Rectal smooth muscle tissue (tissue), 1 donor: ENCODE measurements around the gene LIPA.
A peak's percentile ranks its signal among the peaks of the same experiment; 100 is the strongest.
"Not testable (repeated sequence)": the region's sequence is repeated elsewhere in the genome, so short reads cannot be mapped to it uniquely, and the experiment has no call there.

ENCODE experiments used
- H3K27ac ChIP-seq: one replicate; pipeline ENCODE4 v1.7.0; 2013; ENCODE audit warnings: low read depth, low read length, inconsistent platforms
- H3K27me3 ChIP-seq: one replicate; pipeline ENCODE4 v1.7.0; 2013; ENCODE audit warnings: low read length; ENCODE audit not compliant: control insufficient read depth, insufficient read depth
- H3K36me3 ChIP-seq: one replicate; pipeline ENCODE4 v1.7.0; 2013; ENCODE audit warnings: low read length; ENCODE audit not compliant: control insufficient read depth, insufficient read depth
- H3K4me1 ChIP-seq: one replicate; pipeline ENCODE4 v1.7.0; 2013; ENCODE audit warnings: low read length; ENCODE audit not compliant: control insufficient read depth, insufficient read depth
- H3K4me3 ChIP-seq: one replicate; pipeline ENCODE4 v1.7.0; 2013; ENCODE audit warnings: low read length
- H3K9ac ChIP-seq: one replicate; pipeline ENCODE4 v1.7.0; 2013; ENCODE audit warnings: low read length

Gene LIPA

DNA sequence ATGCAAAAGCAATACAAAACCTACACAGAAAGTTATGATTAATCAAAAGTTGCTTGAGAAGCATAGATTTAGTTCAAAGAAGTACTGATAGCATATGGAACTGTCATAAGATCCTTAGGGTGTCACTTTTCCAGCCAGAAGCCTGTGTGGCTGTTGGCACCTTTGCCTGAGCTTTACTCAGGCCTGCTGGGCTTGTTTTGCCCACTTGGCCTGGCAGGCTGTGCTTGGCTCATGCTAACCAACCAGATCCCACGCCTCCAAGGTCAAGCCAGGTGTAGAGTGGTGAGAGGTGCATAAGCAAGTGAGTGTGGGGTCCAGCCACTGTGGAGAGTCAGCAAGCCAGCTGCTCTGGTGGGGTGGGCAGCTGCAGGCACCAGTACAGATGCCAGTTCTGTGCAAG lies 12.0 kb upstream of the LIPA start:
- H3K36me3 ChIP-seq: no peaks in the 10 kb centered on the region
- H3K9ac ChIP-seq: no peak overlapping the region
- H3K4me1 ChIP-seq: peaks cover 16% of the 10 kb centered on the region
- no peaks in the 10 kb centered on the region for H3K27me3 ChIP-seq
- H3K27ac ChIP-seq: no peak overlapping the region
- H3K4me3 ChIP-seq: no peak overlapping the region

DNA sequence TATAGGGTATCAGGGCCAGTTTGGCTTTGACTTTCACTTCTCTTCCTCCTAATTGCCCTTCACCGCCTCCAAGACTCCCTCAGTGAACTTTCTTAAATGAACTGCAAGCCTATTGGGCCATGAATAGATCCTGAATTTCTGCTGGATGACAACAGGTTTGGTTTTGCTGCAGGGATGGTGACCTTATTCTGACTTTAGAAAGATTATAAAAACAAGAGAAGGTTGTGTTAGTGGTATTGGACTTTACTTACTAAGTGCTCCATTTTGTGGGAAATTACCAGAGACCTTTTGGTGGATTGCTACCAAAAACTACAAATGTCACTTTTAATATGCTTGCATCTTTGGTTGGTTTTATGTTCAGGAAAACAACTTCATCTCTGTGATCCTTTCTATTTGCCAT lies 11.5 kb upstream of the LIPA start:
- Histone ChIP-seq H3K27ac (no peak overlapping the region), H3K4me1 (peaks cover 16% of the 10 kb centered on the region), H3K27me3 (no peaks in the 10 kb centered on the region), H3K36me3 (no peaks in the 10 kb centered on the region), H3K4me3 (no peak overlapping the region), H3K9ac (no peak overlapping the region)

DNA sequence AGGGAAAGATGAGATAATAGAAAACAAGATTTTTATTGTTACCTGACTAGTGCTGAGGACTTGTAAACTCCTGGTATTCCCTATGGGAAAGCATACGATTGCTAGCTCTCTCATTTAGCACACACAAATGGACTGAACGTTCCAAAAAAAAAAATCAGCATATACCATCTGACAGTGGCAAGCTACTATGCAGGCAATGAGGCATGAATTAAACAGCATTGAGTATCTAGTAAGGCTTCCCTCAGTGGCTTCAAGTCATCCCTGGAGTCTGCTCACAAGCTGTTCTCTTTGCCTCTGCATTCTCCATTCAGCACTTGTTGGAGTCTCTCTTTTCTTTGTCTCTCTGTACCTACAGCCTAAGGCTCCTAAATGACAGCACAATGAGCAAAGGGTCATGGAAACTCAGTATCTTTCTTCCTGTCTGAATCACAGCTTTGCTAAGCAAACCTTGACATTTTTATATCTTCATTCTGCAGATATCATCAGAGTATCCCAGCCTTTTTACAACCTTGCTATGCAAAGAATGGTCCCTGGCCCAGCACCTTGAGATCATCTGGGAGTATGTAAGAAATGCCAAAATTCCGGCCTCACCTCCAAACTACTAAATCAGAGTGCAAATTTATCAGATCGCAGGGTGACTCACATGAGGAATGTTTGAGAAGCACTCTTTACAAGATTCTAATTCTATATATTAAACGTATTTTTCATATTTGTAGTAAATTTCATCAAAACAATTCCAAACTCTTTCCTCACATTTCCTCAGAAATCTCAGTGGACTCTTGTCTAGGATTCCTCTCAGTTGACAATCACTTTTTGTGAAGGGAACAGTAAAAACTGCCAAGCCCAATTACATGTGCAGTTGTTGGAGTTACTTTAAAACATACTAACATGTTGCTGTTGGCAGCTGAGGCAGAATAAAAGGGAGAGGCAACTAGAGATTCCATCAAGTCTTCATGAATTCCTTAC lies 10.8 kb upstream of the LIPA start:
- Histone ChIP-seq H3K4me1 (peaks cover 16% of the 10 kb centered on the region), H3K36me3 (no peaks in the 10 kb centered on the region), H3K4me3 (no peak overlapping the region), H3K27ac (no peak overlapping the region), H3K27me3 (no peaks in the 10 kb centered on the region), H3K9ac (no peak overlapping the region)

DNA sequence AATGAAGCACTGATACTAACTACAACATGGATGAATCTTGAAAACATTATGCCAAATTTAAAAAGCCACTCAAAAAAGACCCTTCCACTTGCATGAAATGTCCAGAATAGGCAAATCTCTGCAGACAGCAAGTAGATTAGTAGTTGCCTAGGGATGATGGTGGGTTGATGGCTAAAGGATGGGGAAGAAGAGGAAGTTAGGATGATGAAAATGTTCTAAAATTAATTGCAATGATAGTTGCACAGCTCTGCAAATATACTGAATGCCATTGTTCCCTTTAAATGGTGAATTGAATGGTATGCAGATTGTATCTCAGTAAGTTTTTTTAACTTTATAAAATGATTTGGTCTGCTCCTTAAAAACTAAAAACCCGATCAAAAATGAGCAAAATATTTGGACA lies 7.3 kb upstream of the LIPA start:
- Histone ChIP-seq H3K27ac (no peak overlapping the region), H3K36me3 (no peaks in the 10 kb centered on the region), H3K9ac (no peak overlapping the region), H3K27me3 (no peaks in the 10 kb centered on the region), H3K4me1 (peaks cover 4% of the 10 kb centered on the region), H3K4me3 (no peak overlapping the region)

DNA sequence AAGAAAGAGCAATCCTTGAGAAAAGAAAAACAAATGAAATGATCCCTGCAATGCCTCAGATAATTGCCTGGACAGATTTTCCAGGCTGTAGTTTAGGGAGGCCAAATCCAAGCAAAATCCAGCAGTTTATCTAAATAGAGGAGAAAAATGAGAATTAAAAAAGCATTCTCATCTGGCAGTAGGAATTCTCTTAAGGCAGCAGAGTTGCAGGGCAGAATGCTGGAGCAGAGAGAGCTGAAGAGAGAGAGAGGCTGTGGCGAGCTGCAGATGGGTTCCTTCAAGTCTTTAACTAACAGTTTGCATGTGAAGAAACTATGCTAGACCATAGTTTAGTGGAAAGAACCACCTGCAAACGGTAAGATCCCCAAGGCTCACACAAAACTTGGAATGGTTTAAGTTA lies 6.0 kb upstream of the LIPA start:
- Histone ChIP-seq H3K4me1 (peaks cover 4% of the 10 kb centered on the region), H3K27ac (no peak overlapping the region)

DNA sequence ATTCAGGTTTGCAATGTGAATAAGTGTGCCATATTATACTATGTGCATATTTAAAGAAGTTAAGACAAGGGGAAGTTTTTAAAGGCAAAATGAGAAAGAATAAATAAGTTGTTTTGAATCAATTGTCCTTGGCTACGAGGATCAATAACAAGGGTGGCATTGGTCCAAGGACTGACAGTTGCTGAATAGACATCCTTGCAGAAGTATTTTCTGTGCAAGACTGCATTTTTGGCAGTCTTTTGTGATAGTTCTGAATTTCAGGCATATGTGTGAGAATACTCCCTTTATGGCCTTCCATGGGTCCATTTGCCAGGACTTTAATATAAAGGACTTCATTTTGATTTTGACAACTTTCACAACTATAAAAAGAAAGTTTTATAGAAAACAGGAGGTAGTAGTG lies 5.4 kb upstream of the LIPA start:
- Histone ChIP-seq H3K36me3 (no peaks in the 10 kb centered on the region), H3K27ac (no peak overlapping the region), H3K27me3 (no peaks in the 10 kb centered on the region), H3K4me3 (no peak overlapping the region), H3K9ac (no peak overlapping the region), H3K4me1 (peaks cover 4% of the 10 kb centered on the region)

More for the DNA sequence above, 6.0 kb upstream of the LIPA start:
- H3K9ac ChIP-seq: no peak overlapping the region
- H3K27me3 ChIP-seq: no peaks in the 10 kb centered on the region
- H3K36me3 ChIP-seq: no peaks in the 10 kb centered on the region
- H3K4me3 ChIP-seq: no peak overlapping the region

DNA sequence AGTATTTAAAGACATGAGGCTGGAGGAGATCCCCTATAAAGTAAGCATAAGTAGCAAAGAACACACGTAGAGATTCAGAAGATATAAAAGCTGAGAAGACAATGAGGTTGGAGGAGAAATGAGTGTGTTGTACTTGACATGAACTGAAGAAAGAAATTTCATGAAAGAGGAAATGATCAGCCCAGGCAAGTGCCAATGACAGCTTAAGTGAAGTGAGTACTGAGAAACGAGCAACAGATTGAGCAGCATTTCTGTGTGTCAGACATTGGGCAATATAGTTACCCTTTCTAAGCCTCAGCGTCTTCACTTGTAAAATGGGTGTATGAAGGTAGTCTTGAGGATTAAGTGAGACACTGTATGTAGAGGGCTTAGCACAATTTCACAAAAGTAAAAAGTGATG lies 4.8 kb upstream of the LIPA start:
- no peak overlapping the region for H3K27ac ChIP-seq
- H3K36me3 ChIP-seq: no peaks in the 10 kb centered on the region
- H3K9ac ChIP-seq: no peak overlapping the region
- peaks cover 4% of the 10 kb centered on the region for H3K4me1 ChIP-seq
- H3K4me3 ChIP-seq: no peak overlapping the region
- H3K27me3 ChIP-seq: no peaks in the 10 kb centered on the region

DNA sequence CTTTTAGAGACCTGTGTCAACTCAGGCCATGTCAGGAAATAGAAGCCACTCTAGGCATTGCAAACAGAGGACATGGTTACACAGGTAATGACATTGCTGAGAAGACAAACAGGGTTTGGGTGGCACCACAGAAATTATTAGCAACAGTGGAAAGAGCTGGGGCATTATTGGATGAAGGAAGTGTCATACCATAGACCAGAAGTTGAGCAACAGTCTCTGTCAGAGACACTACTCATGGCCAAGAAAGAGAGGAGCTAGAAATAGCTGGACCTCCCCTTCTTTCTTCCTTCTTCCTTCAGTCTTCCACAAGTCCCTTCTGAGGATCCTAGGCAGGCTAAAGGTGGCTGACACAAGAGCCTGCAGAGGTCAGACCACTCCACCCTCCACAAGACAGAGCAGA lies 4.2 kb upstream of the LIPA start:
- Histone ChIP-seq H3K36me3 (no peaks in the 10 kb centered on the region), H3K9ac (no peak overlapping the region), H3K27ac (no peak overlapping the region), H3K4me3 (no peak overlapping the region), H3K27me3 (no peaks in the 10 kb centered on the region), H3K4me1 (peaks cover 4% of the 10 kb centered on the region)

DNA sequence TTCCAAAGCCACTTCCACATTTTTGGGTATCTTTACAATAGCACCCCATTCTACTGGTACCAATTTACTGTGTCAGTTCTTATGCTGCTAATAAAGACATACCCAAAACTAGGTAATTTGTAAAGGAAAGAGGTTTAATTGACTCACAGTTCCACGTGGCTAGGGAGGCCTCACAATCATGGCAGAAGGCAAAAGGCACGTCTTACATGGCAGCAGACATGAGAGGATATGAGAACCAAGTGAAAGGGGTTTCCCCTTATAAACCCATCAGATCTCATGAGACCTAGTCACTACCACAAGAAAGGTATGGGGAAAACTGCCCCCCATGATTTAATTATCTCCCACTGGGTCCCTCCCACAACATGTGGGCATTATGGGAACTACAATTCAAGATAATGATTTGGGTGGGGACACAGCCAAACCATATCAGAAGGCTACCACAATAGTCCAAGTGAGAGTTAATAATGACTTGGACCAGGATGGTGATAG lies 3.6 kb upstream of the LIPA start:
- H3K36me3 ChIP-seq, H3K27me3 ChIP-seq, H3K9ac ChIP-seq, H3K4me3 ChIP-seq, H3K27ac ChIP-seq, H3K4me1 ChIP-seq: not testable (repeated sequence)

DNA sequence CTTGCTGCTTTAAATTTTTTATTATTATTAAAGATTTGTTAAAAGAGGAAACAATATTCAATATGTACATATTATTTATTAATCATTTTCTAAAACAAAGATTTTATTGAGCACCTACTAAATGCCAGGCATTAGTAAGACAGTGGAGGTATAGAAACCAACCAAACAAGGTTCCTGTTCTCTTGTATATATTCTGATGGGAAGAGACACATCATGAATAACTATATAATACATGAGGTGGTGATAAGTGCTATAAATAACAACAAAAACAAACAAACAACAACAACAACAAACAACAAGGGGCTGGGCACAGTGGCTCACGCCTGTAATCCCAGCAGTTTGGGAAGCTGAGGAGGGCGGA lies 630 bp upstream of the LIPA start:
- Histone ChIP-seq H3K4me3 (no peak overlapping the region), H3K9ac (no peak overlapping the region), H3K36me3 (no peaks in the 10 kb centered on the region), H3K4me1 (no peaks in the 10 kb centered on the region), H3K27ac (no peak overlapping the region), H3K27me3 (no peaks in the 10 kb centered on the region)

DNA sequence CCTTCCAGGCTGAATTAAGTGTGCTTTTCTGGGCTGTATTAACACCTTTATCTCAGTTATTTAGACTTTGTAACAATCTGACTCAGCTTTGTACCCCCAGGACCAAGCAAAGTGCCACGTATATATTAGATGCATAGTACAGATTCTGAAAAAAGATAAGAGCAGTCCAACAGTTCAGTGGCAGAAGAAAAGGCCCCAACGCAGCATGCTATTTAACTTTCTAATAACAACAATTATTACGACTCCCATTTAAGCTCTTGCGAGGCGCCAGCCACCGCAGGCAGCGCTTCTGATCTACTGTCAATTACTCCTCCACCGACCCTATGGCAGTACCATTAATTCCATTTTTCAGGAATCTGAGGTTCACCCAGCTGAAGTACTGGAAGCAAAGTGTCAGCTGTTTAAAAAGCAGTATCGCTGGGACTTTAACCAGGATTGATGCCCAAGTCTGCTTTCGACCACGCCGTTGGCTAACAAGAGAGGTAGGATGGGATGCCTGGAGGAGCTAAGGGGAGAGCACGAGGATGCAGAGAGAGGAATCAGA lies 638 bp downstream of the LIPA start:
- H3K4me1 ChIP-seq: no peaks in the 10 kb centered on the region
- H3K36me3 ChIP-seq: no peaks in the 10 kb centered on the region
- H3K27me3 ChIP-seq: no peaks in the 10 kb centered on the region
- H3K9ac ChIP-seq: no peak overlapping the region
- H3K27ac ChIP-seq: peak overlapping the region; percentile 61
- peak overlapping the region; percentile 89 for H3K4me3 ChIP-seq

DNA sequence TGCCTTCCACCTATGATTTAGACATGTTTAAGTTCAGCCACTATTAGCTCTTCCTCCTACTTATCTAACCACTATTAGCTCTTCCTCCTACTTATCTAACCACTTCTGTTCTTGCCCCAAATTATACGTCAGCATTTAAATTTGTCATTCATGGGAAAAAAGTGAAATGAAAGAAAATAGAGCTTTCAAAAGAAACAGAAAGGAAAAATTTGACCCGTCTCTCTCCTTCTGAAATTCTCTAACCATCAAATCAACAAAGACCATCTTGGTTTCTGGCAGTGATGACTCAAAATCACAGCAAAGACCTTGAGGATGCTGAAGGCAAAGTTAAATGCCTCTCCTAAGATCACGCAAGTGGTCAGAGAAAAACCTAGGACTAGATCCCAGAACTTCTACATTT lies 2.6 kb downstream of the LIPA start:
- H3K4me3 ChIP-seq: no peak overlapping the region
- H3K4me1 ChIP-seq: no peaks in the 10 kb centered on the region
- H3K36me3 ChIP-seq: no peaks in the 10 kb centered on the region
- H3K9ac ChIP-seq: no peak overlapping the region
- H3K27me3 ChIP-seq: no peaks in the 10 kb centered on the region
- H3K27ac ChIP-seq: no peak overlapping the region

DNA sequence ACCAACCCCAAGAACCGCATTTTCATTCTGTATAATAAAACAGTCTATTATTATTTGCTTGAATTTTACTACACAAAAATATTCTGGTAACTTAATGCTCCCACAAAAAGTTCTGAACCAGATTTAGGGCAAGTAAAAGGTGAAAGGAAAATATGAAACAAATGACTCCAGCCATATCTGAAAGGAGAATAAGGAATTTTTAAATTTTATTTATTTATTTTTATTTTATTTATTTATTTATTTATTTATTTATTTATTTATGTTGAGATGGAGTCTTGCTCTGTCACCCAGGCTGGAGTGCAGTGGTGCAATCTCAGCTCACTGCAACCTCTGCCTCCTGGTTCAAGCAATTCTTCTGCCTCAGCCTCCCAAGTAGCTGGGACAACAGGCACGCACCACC lies 4.0 kb downstream of the LIPA start:
- not testable (repeated sequence) for H3K4me1 ChIP-seq, H3K4me3 ChIP-seq, H3K27ac ChIP-seq, H3K27me3 ChIP-seq, H3K9ac ChIP-seq, H3K36me3 ChIP-seq
